ENCODE data around the gene TMEM209.
A peak's percentile ranks its signal among the peaks of the same experiment; 100 is the strongest.
"Not testable (repeated sequence)": the region's sequence is repeated elsewhere in the genome, so short reads cannot be mapped to it uniquely, and the experiment has no call there.

The TMEM209 gene

GRCh38 chr7:130201796-130202195, 3.4 kb downstream of the TMEM209 start:
- no peaks in the 10 kb centered on the region for H3K9me3 Mint-ChIP-seq
- peaks cover 49% of the 10 kb centered on the region for H3K36me3 Mint-ChIP-seq (ENCODE audit: low read depth)
- ATAC-seq, result no peak
- peaks cover 33% of the 10 kb centered on the region for H3K4me1 Mint-ChIP-seq
- no peak overlapping the region for H3K4me3 Mint-ChIP-seq
- no peaks in the 10 kb centered on the region for H3K27me3 Mint-ChIP-seq
- no peak for DNase-seq
- H3K27ac Mint-ChIP-seq, result no peak overlapping the region

DNA sequence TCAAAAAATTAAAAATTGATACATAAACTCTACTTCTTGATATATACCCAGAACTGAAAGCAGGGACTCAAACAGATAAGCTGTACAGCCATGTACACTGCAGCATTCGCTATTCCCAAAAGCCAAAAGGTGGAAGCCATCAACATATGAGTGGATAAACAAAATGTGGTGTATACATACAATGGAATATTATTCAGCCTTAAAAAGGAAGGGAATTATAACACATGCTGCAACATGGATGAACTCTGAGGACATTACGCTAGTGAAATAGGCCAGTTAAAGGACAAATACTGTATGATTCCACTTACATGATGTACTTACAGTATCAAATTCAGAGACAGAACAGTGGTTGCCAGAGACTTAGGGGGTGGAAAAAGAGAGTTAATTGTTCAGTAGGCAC, 8.1 kb downstream of the TMEM209 start:
- no peaks in the 10 kb centered on the region for H3K27me3 Mint-ChIP-seq
- peaks cover 46% of the 10 kb centered on the region for H3K36me3 Mint-ChIP-seq (ENCODE audit: low read depth)
- ATAC-seq (no peak), DNase-seq (no peak)
- H3K9me3 Mint-ChIP-seq, result no peaks in the 10 kb centered on the region
- H3K4me1 Mint-ChIP-seq, result peaks cover 11% of the 10 kb centered on the region
- no peak overlapping the region for H3K27ac Mint-ChIP-seq
- H3K4me3 Mint-ChIP-seq, result no peak overlapping the region

DNA sequence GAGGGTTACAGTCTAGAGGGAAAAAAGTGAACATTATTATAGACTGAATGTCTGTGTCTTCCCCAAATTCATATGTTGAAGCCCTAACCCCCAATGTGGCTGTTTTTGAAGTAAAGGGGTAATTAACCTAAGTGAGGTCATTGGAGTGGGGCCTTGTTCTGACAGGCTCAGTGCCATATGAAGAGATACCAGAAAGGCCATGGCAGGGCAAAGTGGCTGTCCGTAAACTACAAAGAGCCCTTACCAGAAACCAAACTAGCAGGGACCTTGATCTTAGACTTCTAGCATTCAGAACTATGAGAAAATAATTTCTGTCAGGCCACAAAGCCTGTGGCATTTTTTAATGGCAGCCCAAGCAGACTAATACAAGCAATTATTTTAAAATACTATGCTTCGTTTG, 8.7 kb downstream of the TMEM209 start:
- H3K36me3 Mint-ChIP-seq (ENCODE audit: low read depth), result peaks cover 42% of the 10 kb centered on the region
- H3K27ac Mint-ChIP-seq, result no peak overlapping the region
- ATAC-seq, result no peak
- no peak for DNase-seq
- no peak overlapping the region for H3K4me3 Mint-ChIP-seq
- H3K9me3 Mint-ChIP-seq, result no peaks in the 10 kb centered on the region
- H3K27me3 Mint-ChIP-seq, result no peaks in the 10 kb centered on the region
- peaks cover 7% of the 10 kb centered on the region for H3K4me1 Mint-ChIP-seq

- Mint-ChIP-seq H3K27ac (no peak overlapping the region), H3K27me3 (no peaks in the 10 kb centered on the region), H3K9me3 (no peaks in the 10 kb centered on the region), H3K36me3 (ENCODE audit: low read depth) (peaks cover 36% of the 10 kb centered on the region), H3K4me3 (no peak overlapping the region), H3K4me1 (peaks cover 7% of the 10 kb centered on the region)
- DNase-seq (no peak), ATAC-seq (no peak)
Observed at GRCh38 chr7:130195396-130195795, 9.8 kb downstream of the TMEM209 start.

DNA sequence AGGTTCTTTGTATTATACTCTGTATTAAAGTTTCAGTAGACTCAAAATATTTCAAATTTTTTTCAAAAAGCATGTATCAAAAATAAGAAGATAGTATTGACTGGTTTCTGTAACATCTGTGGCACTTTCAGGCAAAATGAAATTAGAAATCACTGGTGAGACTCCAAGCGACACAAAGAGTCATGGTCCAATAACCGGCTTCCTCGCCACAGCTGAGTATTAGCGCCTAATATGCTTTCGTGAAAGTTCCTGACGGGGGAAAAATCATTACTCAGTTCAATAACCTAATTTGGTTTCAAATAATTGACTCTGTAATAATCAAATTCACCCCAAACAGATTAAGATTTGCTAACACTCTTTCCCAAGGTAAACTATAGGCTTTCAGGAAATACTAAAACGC, 13.4 kb downstream of the TMEM209 start:
- H3K27ac Mint-ChIP-seq, result no peak overlapping the region
- DNase-seq (no peak), ATAC-seq (no peak)
- peaks cover 25% of the 10 kb centered on the region for H3K36me3 Mint-ChIP-seq (ENCODE audit: low read depth)
- H3K27me3 Mint-ChIP-seq, result no peaks in the 10 kb centered on the region
- H3K9me3 Mint-ChIP-seq, result no peaks in the 10 kb centered on the region
- H3K4me3 Mint-ChIP-seq, result no peak overlapping the region
- H3K4me1 Mint-ChIP-seq, result no peaks in the 10 kb centered on the region

GRCh38 chr7:130189343-130189742, 15.9 kb downstream of the TMEM209 start:
- DNase-seq (no peak), ATAC-seq (no peak)
- Mint-ChIP-seq H3K27me3 (no peaks in the 10 kb centered on the region), H3K4me1 (no peaks in the 10 kb centered on the region), H3K36me3 (ENCODE audit: low read depth) (peaks cover 24% of the 10 kb centered on the region), H3K9me3 (no peaks in the 10 kb centered on the region), H3K4me3 (no peak overlapping the region), H3K27ac (no peak overlapping the region)

DNA sequence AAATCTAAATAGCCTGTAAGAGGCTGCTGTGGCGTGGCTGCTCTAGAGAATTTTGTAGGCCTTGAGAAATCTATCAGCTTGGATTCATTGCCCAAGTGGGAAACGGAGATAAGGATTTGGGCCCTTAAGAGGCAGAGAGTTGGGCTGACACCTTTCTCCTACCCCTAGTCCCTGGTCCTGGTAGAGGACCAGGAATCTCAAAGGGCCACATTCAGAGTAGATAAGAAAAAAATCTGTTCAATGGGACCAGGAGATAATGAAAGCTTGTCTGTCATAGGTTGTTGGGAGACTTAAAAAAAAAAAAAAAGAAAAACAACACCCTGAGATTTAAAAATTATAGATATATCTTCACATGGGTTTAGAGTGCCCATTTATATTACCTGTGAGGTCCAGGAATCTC, 17.8 kb downstream of the TMEM209 start:
- Mint-ChIP-seq H3K27me3 (no peaks in the 10 kb centered on the region), H3K27ac (no peak overlapping the region), H3K36me3 (ENCODE audit: low read depth) (peaks cover 34% of the 10 kb centered on the region)

DNA sequence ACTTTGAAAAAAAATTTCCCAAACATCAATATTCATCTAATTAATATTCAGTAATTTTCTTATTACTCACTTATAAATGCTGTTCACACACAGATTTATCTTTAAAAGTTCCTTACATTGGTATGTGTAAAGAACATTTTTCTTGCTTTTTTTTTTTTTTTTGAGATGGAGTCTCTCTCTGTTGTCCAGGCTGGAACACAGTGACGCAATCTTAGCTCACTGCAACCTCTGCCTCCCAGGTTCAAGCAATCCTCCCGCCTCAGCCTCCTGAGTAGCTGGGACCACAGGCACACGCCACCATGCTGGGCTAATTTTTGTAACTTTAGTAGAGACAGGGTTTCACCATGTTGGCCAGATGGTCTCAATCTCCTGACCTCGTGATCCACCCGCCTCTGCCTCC, 20.9 kb downstream of the TMEM209 start:
- not testable (repeated sequence) for H3K27me3 Mint-ChIP-seq, H3K9me3 Mint-ChIP-seq, H3K27ac Mint-ChIP-seq, ATAC-seq, DNase-seq, H3K4me3 Mint-ChIP-seq
- H3K4me1 Mint-ChIP-seq, result peaks cover 29% of the 10 kb centered on the region
- peaks cover 52% of the 10 kb centered on the region for H3K36me3 Mint-ChIP-seq (ENCODE audit: low read depth)

More for the DNA sequence above, 17.8 kb downstream of the TMEM209 start:
- Mint-ChIP-seq H3K4me1 (peaks cover 13% of the 10 kb centered on the region), H3K9me3 (no peaks in the 10 kb centered on the region), H3K4me3 (no peak overlapping the region)
- no peak for DNase-seq
- no peak for ATAC-seq

DNA sequence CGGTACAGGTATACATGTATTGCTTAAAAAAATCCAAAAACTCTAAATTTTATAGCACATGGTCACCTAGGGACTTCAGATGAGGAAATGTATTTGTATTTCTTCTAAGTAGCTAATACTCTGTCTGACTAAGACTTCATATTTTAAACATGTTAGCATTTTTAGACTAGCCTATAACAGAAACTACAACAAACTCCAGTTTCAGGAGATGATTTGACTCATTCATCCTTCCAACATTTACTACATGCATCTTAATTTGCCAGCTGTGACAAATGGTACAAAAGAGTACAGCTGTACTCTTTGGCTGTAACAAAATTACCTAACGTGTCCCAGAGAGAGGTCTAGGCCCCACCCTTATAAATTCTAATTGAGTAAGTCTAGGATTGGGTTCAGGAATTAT, 22.2 kb downstream of the TMEM209 start:
- Mint-ChIP-seq H3K4me1 (peaks cover 29% of the 10 kb centered on the region), H3K27me3 (no peaks in the 10 kb centered on the region), H3K4me3 (no peak overlapping the region), H3K27ac (peak overlapping the region; percentile 15), H3K36me3 (ENCODE audit: low read depth) (peaks cover 50% of the 10 kb centered on the region), H3K9me3 (no peaks in the 10 kb centered on the region)
- ATAC-seq (no peak), DNase-seq (no peak)

GRCh38 chr7:130181263-130181605, 24.0 kb downstream of the TMEM209 start:
- peaks cover 59% of the 10 kb centered on the region for H3K36me3 Mint-ChIP-seq (ENCODE audit: low read depth)
- H3K27ac Mint-ChIP-seq, result peak overlapping the region; percentile 85
- no peaks in the 10 kb centered on the region for H3K9me3 Mint-ChIP-seq
- DNase-seq, result no peak
- peaks cover 29% of the 10 kb centered on the region for H3K4me1 Mint-ChIP-seq
- ATAC-seq, result peak; percentile 1
- no peaks in the 10 kb centered on the region for H3K27me3 Mint-ChIP-seq
- H3K4me3 Mint-ChIP-seq, result peak overlapping the region; percentile 32

DNA sequence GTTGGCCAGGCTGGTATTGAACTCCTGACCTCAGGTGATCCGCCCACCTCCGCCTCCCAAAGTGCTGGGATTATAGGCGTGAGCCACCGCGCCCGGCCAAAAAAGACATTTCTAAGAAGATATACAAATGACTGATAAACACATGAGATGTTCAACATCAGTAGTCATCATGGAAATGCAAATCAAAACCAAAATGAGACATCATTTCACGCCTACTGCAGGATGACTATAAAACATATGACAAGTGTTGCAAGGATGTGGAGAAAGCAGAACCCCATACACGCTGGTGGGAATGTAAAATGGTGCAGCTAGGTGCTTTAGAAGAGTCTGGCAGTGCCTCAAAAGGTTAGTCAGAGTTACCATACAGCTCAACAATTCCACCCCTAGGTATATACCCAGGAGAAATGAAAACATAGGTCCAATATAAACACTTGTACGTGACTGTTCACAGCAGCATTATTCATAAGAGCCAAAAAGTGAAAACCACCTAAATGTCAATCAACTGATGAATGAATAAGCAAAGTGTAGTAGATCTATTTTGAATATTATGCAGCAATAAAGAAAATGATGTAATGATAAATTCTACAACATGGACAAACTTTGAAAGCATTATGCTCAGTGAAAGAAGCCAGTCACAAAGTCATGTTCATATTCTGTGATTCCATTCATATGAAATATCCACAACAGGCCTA, 24.5 kb downstream of the TMEM209 start:
- peaks cover 59% of the 10 kb centered on the region for H3K36me3 Mint-ChIP-seq (ENCODE audit: low read depth)

GRCh38 chr7:130179631-130180030, 25.6 kb downstream of the TMEM209 start:
- no peak overlapping the region for H3K4me3 Mint-ChIP-seq
- no peaks in the 10 kb centered on the region for H3K27me3 Mint-ChIP-seq
- no peaks in the 10 kb centered on the region for H3K9me3 Mint-ChIP-seq
- no peak overlapping the region for H3K27ac Mint-ChIP-seq
- H3K36me3 Mint-ChIP-seq (ENCODE audit: low read depth), result peaks cover 57% of the 10 kb centered on the region
- ATAC-seq, result no peak
- H3K4me1 Mint-ChIP-seq, result peaks cover 29% of the 10 kb centered on the region
- DNase-seq, result no peak

More for the DNA sequence above, 24.5 kb downstream of the TMEM209 start:
- H3K27ac Mint-ChIP-seq, result peak overlapping the region; percentile 85
- H3K9me3 Mint-ChIP-seq, result no peaks in the 10 kb centered on the region
- ATAC-seq (peak; percentile 100), DNase-seq (peak; percentile 37)
- peaks cover 29% of the 10 kb centered on the region for H3K4me1 Mint-ChIP-seq
- H3K4me3 Mint-ChIP-seq, result peak overlapping the region; percentile 36
- no peaks in the 10 kb centered on the region for H3K27me3 Mint-ChIP-seq

- H3K27ac Mint-ChIP-seq, result no peak overlapping the region
- H3K27me3 Mint-ChIP-seq, result no peaks in the 10 kb centered on the region
- DNase-seq (no peak), ATAC-seq (no peak)
- H3K4me3 Mint-ChIP-seq, result no peak overlapping the region
- no peaks in the 10 kb centered on the region for H3K9me3 Mint-ChIP-seq
- peaks cover 23% of the 10 kb centered on the region for H3K4me1 Mint-ChIP-seq
- peaks cover 56% of the 10 kb centered on the region for H3K36me3 Mint-ChIP-seq (ENCODE audit: low read depth)
Observed at GRCh38 chr7:130178251-130178650, 27.0 kb downstream of the TMEM209 start.

DNA sequence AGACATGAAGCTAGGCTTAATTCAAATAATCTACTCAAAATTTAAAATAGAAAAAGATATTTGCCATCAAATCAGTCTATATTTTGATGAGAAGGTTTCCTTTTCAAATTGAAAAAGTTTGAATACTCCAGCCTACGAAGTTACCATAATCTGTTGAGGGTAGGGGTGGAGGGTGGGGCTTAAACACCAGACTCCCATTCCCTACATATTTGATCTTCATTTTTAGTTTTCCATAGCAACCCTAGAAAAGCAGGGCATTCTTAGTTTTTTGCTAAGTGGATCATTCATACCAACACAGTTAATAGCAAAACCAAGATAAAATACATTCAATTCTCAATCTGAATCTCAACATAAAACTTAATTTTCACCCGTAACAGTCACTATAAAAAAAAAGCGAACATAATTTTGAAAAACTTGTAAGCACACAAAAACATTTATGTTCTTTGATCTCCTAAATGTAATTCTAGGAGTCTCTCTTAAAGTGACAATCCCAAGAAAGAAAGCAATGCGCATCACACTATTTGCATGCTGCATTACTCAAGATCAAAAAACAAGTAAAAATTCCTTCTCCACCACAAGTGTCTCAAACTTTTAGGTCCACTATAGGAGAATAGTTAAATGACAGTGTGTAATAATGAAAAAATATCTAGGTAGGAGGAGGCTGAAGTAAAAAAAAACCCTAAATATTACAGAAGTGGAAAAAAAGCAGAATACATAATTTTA, 30.8 kb downstream of the TMEM209 start:
- H3K4me3 Mint-ChIP-seq, result no peak overlapping the region
- H3K27me3 Mint-ChIP-seq, result no peaks in the 10 kb centered on the region
- H3K4me1 Mint-ChIP-seq, result no peaks in the 10 kb centered on the region
- DNase-seq, result no peak
- no peak for ATAC-seq
- H3K27ac Mint-ChIP-seq, result no peak overlapping the region
- H3K9me3 Mint-ChIP-seq, result no peaks in the 10 kb centered on the region
- H3K36me3 Mint-ChIP-seq (ENCODE audit: low read depth), result peaks cover 44% of the 10 kb centered on the region

- Mint-ChIP-seq H3K4me3 (no peak overlapping the region), H3K4me1 (no peaks in the 10 kb centered on the region), H3K27ac (no peak overlapping the region), H3K36me3 (ENCODE audit: low read depth) (peaks cover 76% of the 10 kb centered on the region), H3K9me3 (no peaks in the 10 kb centered on the region), H3K27me3 (no peaks in the 10 kb centered on the region)
- DNase-seq, result no peak
- no peak for ATAC-seq
Observed at GRCh38 chr7:130162196-130162595, 43.0 kb downstream of the TMEM209 start.

All from activated naive CD8-positive, alpha-beta T cell treated with anti-CD3 and anti-CD28 coated beads, Interleukin-2, amount 50 U/mL, for 24 hours (primary cell).